Fibroblast of pulmonary artery (primary cell): ENCODE data around the gene RUSC1.

Source experiments
- DNase-seq: peaks from one replicate; pipeline ENCODE4 v3.0.0-alpha.2; 2010; ENCODE audit warnings: low read depth
- H3K4me3 ChIP-seq: replicated peaks from 2 replicates; pipeline ENCODE4 v1.5.1; 2011; ENCODE audit warnings: low read depth, mild to moderate bottlenecking, control low read depth, low read length, moderate library complexity
- TF ChIP-seq, protein P1 (sequence below): IDR thresholded peaks from 2 replicates; pipeline ENCODE4 v1.5.1; 2011; ENCODE audit warnings: mild to moderate bottlenecking, control low read depth, low read length, inconsistent platforms; ENCODE audit errors: missing control alignments

The RUSC1 gene

GRCh38 chr1:155319536-155319935 is 1.2 kb upstream of the RUSC1 start:
- no peak overlapping the region for H3K4me3 ChIP-seq
- TF ChIP-seq, protein P1, sequence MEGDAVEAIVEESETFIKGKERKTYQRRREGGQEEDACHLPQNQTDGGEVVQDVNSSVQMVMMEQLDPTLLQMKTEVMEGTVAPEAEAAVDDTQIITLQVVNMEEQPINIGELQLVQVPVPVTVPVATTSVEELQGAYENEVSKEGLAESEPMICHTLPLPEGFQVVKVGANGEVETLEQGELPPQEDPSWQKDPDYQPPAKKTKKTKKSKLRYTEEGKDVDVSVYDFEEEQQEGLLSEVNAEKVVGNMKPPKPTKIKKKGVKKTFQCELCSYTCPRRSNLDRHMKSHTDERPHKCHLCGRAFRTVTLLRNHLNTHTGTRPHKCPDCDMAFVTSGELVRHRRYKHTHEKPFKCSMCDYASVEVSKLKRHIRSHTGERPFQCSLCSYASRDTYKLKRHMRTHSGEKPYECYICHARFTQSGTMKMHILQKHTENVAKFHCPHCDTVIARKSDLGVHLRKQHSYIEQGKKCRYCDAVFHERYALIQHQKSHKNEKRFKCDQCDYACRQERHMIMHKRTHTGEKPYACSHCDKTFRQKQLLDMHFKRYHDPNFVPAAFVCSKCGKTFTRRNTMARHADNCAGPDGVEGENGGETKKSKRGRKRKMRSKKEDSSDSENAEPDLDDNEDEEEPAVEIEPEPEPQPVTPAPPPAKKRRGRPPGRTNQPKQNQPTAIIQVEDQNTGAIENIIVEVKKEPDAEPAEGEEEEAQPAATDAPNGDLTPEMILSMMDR: no peak
- no peak for DNase-seq

DNA sequence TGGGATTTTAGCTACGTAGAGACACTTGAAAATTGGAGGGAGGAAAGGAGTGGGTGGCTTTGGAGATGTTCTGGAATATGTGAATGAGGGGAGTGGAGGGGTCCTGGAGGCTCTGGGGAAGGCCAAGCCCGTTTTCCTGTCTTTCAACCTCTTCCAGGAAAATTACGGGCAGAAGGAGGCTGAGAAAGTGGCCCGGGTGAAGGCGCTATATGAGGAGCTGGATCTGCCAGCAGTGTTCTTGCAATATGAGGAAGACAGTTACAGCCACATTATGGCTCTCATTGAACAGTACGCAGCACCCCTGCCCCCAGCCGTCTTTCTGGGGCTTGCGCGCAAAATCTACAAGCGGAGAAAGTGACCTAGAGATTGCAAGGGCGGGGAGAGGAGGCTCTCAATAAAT is 442 bp upstream of the RUSC1 start:
- H3K4me3 ChIP-seq: peak overlapping the region; percentile 53

GRCh38 chr1:155321639-155322503 is 1.2 kb downstream of the RUSC1 start:
- TF ChIP-seq, protein P1: no peak
- H3K4me3 ChIP-seq: peak overlapping the region; percentile 86
- no peak for DNase-seq

More for the DNA sequence above, 442 bp upstream of the RUSC1 start:
- TF ChIP-seq, protein P1: no peak
- DNase-seq: no peak

GRCh38 chr1:155322571-155322952 is 1.9 kb downstream of the RUSC1 start:
- H3K4me3 ChIP-seq: peak overlapping the region; percentile 86
- TF ChIP-seq, protein P1: no peak
- peak; percentile 45 for DNase-seq

GRCh38 chr1:155322953-155323728 is 2.4 kb downstream of the RUSC1 start:
- peak; percentile 97 for DNase-seq
- TF ChIP-seq, protein P1: peak; percentile 61
- peak overlapping the region; percentile 86 for H3K4me3 ChIP-seq

DNA sequence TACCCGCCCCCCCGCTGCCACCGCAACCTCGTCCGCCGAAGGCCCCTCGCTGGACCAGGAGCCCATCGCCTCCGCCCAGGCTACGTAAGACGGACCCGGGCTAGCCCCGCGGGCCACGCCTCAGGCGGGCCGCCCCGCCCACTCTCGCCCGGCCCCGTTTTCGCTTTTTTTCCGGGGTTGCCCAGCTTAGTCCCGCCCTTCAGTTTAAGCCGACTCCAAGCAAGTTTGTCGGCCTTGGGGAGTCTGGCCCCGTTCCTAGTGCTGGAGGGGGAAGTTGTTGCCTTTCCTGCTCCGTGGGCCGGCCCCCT is 3.0 kb downstream of the RUSC1 start:
- peak; percentile 92 for DNase-seq
- TF ChIP-seq, protein P1: no peak
- peak overlapping the region; percentile 86 for H3K4me3 ChIP-seq
